ENCODE data around the gene CECR2.

DNA sequence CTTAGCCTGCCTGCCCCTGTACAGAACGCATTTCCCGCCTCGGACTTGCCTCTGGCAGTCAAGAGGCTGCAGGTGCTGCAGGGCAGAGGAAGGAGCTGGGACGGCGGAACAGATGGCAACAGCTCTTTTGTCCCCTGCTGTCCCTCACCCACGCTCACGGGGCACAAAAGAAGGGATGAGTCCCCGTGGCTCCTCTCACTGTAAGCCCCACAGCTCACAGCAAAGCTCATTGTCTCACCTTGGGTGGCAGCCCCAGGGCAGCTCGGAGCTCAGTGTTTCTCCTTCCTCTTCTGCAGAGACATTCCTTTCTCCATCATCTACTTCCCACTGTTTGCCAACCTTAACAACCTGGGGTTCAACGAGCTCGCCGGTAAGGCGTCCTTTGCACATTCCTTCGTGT, 218.4 kb downstream of the CECR2 start:
- TF ChIP-seq REST (IDR thresholded peaks at IDR 0.05; ENCODE audit: insufficient read depth in 1 of 2, low read depth in 2 of 2, low read length in 2 of 2): no peak
- no peak for TF ChIP-seq TAF1 (IDR thresholded peaks at IDR 0.05; ENCODE audit: borderline replicate concordance, insufficient read depth, low read length)
- no peak for TF ChIP-seq POLR2AphosphoS5 (IDR thresholded peaks at IDR 0.05; ENCODE audit: low read depth, low read length)

Data from PFSK-1 (cell line).